ENCODE measurements around the gene OVOL3. TPM values are rescaled to one million over a fixed set of nuclear protein-coding genes. Genes with fewer than 3 reads are reported as not detected.

The OVOL3 gene
- total RNA-seq, 4 donors from 2014 or later = not detected

DNA sequence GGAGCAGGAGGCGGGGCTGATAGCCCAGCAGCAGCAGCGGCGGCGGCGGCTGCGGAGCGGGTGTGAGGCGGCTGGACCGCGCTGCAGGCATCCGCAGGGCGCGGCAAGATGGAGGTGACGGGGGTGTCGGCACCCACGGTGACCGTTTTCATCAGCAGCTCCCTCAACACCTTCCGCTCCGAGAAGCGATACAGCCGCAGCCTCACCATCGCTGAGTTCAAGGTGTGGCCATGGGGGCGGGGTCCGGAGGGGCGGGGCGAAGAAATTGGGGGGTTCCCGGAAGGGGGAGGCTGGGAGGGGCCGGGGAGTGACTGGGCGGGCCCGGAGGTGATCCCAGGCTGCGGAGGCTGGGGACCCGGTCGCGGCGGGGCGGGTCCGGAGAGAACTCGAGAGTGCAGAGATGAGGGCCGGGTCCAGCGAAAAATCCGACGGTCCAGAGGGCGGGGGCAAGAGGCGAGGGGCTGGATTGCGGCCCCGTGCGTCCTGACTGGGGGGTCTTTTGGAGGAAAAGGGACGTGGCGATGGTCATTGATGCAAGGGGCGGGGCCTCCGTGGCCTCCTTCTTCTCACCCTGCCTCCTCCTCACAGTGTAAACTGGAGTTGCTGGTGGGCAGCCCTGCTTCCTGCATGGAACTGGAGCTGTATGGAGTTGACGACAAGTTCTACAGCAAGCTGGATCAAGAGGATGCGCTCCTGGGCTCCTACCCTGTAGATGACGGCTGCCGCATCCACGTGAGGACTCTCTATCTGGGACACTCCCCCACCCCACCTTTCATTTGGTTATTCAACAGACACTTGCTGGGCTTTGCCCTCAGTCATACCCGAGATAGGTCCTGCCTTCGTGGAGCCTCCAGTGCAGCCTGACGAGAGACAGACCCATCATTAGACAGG, 4.8 kb downstream of the OVOL3 start, which contains the start of gene TBCB:
Gene TBCB (plus strand): TSS at position 16 of the 891 bp plus-strand sequence. CDS start 93 bp downstream, at position 109.
- 0 to 7% methylated on average over 2 to 31 of the region's 59 CpGs for whole genome bisulfite sequencing, 2 donors (ENCODE audit: low coverage in 1 of 2)
- peaks cover 11 to 30% (median 22%) of the 10 kb centered on the region in 4 donors for H3K4me1 ChIP-seq
- peak; percentile 90 for DNase-seq
- TF ChIP-seq POLR2A (IDR thresholded peaks at IDR 0.05) (peak; percentile 46), EP300 (IDR thresholded peaks at IDR 0.05; ENCODE audit: low read depth) (no peak), POLR2AphosphoS5 (IDR thresholded peaks at IDR 0.05) (peak in 2 of 3 donors; percentile 76 to 82)
- no peaks in the 10 kb centered on the region for H3K9me3 ChIP-seq
- in situ Hi-C loops (cut with MboI; ENCODE audit: low pct_ligation_motif_present in 1 of 4, low pct_unique_long_range_greater_than_20kb in 1 of 4, low sequenced_read_pairs in 3 of 4) = no loop called here
- H3K27ac ChIP-seq = peak within 1 kb of the TSS; percentile 87 to 94 (median 93)
- intact Hi-C loops (cut with DNase I; ENCODE audit: low total_unique reads) = no loop called here
- H3K36me3 ChIP-seq = peaks cover 0 to 4% (median 0%) of the 10 kb centered on the region in 4 donors
- H3K27me3 ChIP-seq = no peaks in the 10 kb centered on the region
- peak within 1 kb of the TSS; percentile 62 to 71 (median 68) for H3K4me3 ChIP-seq

DNA sequence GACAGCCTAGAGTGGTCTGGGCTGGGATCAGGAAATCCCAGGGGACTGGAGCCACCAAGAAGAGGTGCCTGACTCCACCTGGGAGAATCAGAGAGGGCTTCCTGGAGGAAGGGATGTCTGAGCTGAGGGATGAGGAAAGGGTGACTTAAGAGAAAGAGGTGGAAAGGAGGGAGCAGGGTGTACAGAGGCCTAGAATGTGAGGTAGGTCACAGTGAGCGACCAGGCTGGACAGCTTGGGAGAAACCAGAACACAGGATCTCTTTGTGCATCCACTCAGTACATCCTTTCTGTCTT, 5.3 kb downstream of the OVOL3 start:
- in situ Hi-C loops (cut with MboI; ENCODE audit: low pct_ligation_motif_present in 1 of 4, low pct_unique_long_range_greater_than_20kb in 1 of 4, low sequenced_read_pairs in 3 of 4) = no loop called here
- H3K27ac ChIP-seq = peak overlapping the region; percentile 87 to 94 (median 93)

DNA sequence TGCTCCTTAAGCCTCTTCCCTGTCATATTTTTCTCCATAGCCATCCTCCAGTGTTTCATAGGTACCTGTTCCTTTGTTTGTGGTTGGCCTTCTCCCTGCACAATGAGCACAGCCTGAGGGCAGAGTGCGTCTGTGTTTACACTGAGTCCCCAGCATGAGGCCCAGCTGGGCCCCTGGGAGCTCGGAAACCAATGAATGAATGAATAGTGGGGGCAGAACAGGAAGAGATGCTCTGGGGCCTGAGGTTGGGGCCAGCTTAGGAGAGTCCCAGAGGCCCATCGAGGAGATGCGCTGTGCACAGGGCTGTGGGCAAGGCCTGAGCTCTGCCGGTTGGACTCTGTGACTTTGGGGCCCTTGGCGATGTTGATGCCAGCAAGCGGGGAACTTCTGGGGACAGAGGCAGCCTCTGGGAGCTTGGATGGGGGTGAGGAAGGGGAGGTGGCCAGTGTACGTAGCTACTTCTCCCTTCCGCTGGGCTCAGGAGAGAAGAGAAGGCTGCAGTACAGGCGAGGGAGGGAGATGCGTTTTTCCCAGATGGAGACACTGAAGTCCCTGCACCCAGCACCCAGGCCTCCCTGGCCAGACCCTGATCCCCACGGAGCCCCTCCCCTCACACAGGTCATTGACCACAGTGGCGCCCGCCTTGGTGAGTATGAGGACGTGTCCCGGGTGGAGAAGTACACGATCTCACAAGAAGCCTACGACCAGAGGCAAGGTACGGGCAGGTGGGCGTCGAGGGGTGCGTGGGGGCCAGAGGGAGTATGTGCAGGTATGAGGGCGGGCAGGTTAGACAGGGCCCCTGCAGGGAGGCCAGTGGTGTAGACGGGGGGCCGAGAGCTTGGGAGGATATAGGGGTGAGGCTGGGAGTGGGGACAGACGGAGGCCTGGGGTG, 9.4 kb downstream of the OVOL3 start:
- intact Hi-C loops (cut with DNase I; ENCODE audit: low total_unique reads) = no loop called here
- Histone ChIP-seq H3K27ac (no peak overlapping the region), H3K27me3 (no peaks in the 10 kb centered on the region), H3K4me3 (no peak overlapping the region), H3K36me3 (peaks cover 0 to 13% (median 2%) of the 10 kb centered on the region in 4 donors), H3K4me1 (peaks cover 4 to 21% (median 12%) of the 10 kb centered on the region in 4 donors), H3K9me3 (no peaks in the 10 kb centered on the region)
- TF ChIP-seq POLR2A (IDR thresholded peaks at IDR 0.05) (no peak), POLR2AphosphoS5 (IDR thresholded peaks at IDR 0.05) (no peak), EP300 (IDR thresholded peaks at IDR 0.05; ENCODE audit: low read depth) (no peak)
- TF ChIP-seq, protein P1, sequence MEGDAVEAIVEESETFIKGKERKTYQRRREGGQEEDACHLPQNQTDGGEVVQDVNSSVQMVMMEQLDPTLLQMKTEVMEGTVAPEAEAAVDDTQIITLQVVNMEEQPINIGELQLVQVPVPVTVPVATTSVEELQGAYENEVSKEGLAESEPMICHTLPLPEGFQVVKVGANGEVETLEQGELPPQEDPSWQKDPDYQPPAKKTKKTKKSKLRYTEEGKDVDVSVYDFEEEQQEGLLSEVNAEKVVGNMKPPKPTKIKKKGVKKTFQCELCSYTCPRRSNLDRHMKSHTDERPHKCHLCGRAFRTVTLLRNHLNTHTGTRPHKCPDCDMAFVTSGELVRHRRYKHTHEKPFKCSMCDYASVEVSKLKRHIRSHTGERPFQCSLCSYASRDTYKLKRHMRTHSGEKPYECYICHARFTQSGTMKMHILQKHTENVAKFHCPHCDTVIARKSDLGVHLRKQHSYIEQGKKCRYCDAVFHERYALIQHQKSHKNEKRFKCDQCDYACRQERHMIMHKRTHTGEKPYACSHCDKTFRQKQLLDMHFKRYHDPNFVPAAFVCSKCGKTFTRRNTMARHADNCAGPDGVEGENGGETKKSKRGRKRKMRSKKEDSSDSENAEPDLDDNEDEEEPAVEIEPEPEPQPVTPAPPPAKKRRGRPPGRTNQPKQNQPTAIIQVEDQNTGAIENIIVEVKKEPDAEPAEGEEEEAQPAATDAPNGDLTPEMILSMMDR (IDR thresholded peaks at IDR 0.05) = no peak
- in situ Hi-C loops (cut with MboI; ENCODE audit: low pct_ligation_motif_present in 1 of 4, low pct_unique_long_range_greater_than_20kb in 1 of 4, low sequenced_read_pairs in 3 of 4) = no loop called here
- no peak for DNase-seq
- WGBS, 2 donors (ENCODE audit: low coverage in 1 of 2) = 90% methylated on average over 26 of the region's 26 CpGs; no CpG with 5 or more reads in 1 of the 2 donors

More for the DNA sequence above, 5.3 kb downstream of the OVOL3 start:
- Histone ChIP-seq H3K4me1 (peaks cover 11 to 30% (median 22%) of the 10 kb centered on the region in 4 donors), H3K27me3 (no peaks in the 10 kb centered on the region), H3K36me3 (peaks cover 0 to 4% (median 0%) of the 10 kb centered on the region in 4 donors), H3K9me3 (no peaks in the 10 kb centered on the region), H3K4me3 (peak overlapping the region in 3 of 4 donors; percentile 62 to 71 (median 70))
- no peak for DNase-seq
- WGBS, 2 donors (ENCODE audit: low coverage in 1 of 2) = 93% methylated on average over 1 of the region's 1 CpG; no CpG with 5 or more reads in 1 of the 2 donors
- TF ChIP-seq EP300 (IDR thresholded peaks at IDR 0.05; ENCODE audit: low read depth) (no peak), POLR2A (IDR thresholded peaks at IDR 0.05) (no peak), POLR2AphosphoS5 (IDR thresholded peaks at IDR 0.05) (no peak)
- TF ChIP-seq, protein P1 (IDR thresholded peaks at IDR 0.05) = no peak
- intact Hi-C loops (cut with DNase I; ENCODE audit: low total_unique reads) = no loop called here

DNA sequence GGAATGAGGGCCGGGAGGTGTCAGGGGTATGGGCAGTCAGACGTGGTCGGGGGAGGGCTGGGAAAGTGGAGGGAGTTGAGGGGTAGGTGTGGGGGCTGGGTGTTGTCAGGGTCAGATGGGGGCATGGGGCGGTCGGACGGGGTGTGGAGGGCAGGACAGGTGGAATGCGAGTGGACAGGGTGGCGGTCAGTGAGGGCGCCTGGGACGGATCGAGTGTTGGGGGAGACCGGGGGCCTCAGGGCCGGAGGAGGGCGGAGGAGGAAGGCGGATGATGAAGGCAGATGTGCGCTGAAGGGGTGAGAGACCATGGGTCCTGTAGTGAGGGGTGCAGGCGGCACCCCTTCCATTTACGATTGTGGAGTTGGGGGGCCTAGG, 10.0 kb downstream of the OVOL3 start:
- no peak for TF ChIP-seq EP300 (IDR thresholded peaks at IDR 0.05; ENCODE audit: low read depth)
- no peak for TF ChIP-seq POLR2AphosphoS5 (IDR thresholded peaks at IDR 0.05)
- TF ChIP-seq, protein P1 (IDR thresholded peaks at IDR 0.05) = no peak
- TF ChIP-seq POLR2A (IDR thresholded peaks at IDR 0.05) = no peak
- WGBS, 2 donors (ENCODE audit: low coverage in 1 of 2) = 92 to 96% methylated on average over 11 to 18 of the region's 18 CpGs
- intact Hi-C loops (cut with DNase I; ENCODE audit: low total_unique reads) = no loop called here
- Histone ChIP-seq H3K4me3 (no peak overlapping the region), H3K27me3 (no peaks in the 10 kb centered on the region), H3K36me3 (peaks cover 0 to 17% (median 5%) of the 10 kb centered on the region in 4 donors), H3K4me1 (peaks cover 4 to 18% (median 11%) of the 10 kb centered on the region in 4 donors), H3K9me3 (no peaks in the 10 kb centered on the region), H3K27ac (no peak overlapping the region)
- DNase-seq = no peak
- in situ Hi-C loops (cut with MboI; ENCODE audit: low pct_ligation_motif_present in 1 of 4, low pct_unique_long_range_greater_than_20kb in 1 of 4, low sequenced_read_pairs in 3 of 4) = no loop called here
